ENCODE measurements around the gene SZT2. TPM values are rescaled to one million over a fixed set of nuclear protein-coding genes. Genes with fewer than 3 reads are reported as not detected.
"Not testable (repeated sequence)": the region's sequence is repeated elsewhere in the genome, so short reads cannot be mapped to it uniquely, and the experiment has no call there.

Gene SZT2
- total RNA-seq, 1 experiment from 2014 or later = 10.9 TPM

DNA sequence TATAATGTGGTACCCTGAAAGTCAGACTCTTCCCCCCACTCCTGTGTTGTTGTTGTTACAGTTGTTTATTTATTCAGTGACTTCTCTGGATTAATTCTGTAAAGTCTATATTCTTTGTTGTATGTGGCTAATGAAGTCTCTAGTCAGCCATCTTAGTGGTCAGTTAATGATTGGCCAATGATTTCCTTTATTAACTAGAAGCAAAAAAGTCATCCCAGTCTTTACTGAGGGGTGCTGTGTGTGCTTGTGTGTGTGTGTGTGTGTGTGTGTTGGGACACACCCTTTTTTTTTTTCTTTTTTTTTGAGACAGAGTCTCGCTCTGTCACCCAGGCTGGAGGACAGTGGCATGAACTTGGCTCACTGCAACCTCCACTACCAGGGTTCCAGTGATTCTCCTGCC is 101.4 kb downstream of the SZT2 start:
- DNase-seq (ENCODE audit: low read depth) = no peak

DNA sequence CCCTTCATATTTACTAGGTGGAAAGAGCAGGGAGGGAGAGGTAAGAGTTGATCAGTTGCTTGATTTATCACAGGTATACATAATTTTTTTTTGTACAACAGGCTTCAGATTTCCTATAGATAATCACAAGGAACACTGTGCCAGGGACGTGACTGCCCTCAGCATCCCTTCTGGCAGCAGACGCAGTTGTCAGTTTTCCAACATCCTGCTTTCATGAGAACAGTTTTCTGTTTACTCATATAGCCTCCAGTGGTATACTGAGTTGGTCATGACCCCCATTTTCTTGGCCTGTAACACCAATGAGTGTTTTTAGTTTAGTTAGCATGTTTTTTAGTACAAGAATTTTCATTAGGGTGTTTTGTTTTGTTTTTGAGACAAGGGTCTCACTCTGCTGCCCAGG is 103.1 kb downstream of the SZT2 start:
- DNase-seq (ENCODE audit: low read depth) = peak; percentile 89

DNA sequence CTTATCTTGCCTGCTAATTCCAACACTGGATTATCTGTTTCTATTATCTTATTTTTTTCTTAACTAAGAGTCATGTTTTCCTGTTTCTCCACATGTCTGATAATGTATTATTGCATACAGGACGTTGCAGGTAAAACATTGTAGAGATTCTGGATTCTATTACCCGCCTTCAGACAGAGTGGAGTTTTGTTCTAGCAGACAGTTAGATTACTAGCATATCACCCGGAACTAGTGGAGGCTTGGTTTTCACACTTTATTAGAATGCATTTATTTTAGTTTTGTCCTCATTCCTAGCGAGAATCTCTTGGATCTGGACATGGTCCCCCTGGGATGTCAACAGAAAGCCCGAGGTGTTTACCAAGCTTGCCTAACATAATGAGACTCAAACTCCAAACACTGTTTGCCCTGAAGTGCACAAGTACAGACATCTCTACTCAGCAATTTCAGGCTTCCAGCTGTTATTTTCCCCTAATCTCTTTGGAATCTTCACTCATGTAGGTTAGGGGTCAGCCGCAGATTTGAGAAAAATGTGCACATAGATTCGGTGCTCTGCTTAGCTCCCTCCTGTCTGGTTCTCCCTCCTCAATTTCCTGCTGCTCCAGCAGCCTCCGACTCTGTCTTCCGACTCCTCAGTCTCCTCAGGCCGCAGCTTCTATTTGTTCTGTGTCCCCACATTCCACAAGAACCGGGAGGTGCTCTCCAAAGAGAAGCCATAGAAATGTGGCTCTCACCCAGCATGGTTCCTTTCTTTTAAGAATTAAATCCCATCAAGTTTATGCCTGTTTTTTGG is 104.2 kb downstream of the SZT2 start:
- peak; percentile 66 for DNase-seq (ENCODE audit: low read depth)

DNA sequence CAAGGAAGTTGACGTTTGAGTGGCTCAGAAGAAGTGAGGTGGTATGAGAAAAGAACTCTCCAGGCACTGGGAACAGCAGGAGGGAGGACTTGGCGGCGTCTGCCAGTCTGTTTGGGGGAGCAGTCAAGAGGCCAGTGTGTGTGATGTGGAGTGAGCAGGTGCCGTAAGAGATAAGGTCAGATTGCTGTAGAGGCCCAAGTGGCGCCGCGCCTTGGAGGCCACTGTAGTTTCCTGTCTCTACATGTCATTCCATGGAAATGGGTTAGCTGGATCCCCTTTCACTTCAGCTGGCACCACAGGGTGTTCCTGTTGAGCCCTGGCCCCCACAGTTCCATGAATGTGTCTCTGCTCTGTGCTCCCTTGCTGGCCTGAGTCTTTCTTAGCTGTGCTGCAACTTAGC is 105.5 kb downstream of the SZT2 start:
- DNase-seq (ENCODE audit: low read depth) = no peak

DNA sequence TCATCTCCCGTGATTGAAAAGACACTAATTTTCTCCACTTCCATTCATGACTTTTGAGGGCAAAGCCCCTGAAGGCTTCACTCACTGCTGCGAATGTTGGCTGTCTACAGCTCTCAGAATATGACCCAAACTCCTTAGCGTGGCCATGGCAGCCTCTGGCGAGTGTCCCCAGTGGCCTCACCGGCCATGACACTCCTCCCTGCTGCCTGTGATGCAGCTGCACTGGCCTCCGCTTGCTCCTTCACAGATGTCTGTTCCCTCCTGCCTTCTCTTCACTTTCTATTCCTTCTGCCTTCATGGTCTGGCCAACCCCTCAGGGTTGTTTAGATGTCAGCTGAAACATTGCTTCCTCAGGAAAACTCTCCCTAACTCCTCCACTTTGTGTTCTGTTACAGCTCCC is 110.2 kb downstream of the SZT2 start:
- DNase-seq (ENCODE audit: low read depth) = peak; percentile 35

DNA sequence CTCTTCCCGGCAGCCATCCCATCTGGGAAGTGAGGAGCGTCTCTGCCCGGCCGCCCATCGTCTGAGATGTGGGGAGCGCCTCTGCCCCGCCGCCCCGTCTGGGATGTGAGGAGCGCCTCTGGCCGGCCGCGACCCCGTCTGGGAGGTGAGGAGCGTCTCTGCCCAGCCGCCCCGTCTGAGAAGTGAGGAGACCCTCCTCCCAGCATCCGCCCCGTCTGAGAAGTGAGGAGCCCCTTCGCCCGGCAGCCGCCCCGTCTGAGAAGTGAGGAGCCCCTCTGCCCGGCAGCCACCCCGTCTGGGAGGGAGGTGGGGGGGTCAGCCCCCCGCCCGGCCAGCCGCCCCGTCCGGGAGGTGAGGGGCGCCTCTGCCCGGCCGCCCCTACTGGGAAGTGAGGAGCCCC is 112.1 kb downstream of the SZT2 start:
- not testable (repeated sequence) for DNase-seq (ENCODE audit: low read depth)

DNA sequence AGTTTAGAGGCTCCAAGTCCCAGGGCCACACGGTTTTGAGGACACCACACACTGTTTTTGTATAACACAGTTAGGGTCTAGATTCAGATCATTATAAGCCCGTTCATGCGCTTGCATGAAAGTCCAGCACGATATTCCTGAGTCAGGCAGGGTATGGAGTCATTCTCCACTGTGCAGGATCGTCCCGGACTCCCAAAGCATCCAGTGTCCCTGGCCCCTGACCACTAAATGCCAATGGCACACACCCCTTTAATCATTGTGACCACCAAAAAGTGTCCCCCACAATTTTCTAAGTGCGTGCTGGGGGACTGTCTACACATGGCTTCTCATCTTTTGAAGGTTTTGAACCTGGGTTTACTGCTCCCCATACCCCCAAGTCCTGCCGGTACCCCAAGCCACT is 113.8 kb downstream of the SZT2 start:
- DNase-seq (ENCODE audit: low read depth) = no peak

Other genes with a start within 250 kb of the SZT2 start
- gene EBNA1BP2, start 217.6 kb upstream of the SZT2 start, total RNA-seq (2014; rRNA removed; shearing (Covaris generic)) = 175 and 197 TPM in 2 replicates
- gene CFAP57, start 217.6 kb upstream of the SZT2 start, total RNA-seq (2014; rRNA removed; shearing (Covaris generic)) = 0.10 and 0.48 TPM in 2 replicates
- not detected in 2 replicates for gene TMEM125, start 119.9 kb upstream of the SZT2 start, total RNA-seq (2014; rRNA removed; shearing (Covaris generic))
- not detected in 2 replicates for gene C1orf210, start 104.3 kb upstream of the SZT2 start, total RNA-seq (2014; rRNA removed; shearing (Covaris generic))
- gene TIE1, start 88.9 kb upstream of the SZT2 start, total RNA-seq (2014; rRNA removed; shearing (Covaris generic)) = 0.68 and 0.84 TPM in 2 replicates
- gene MPL, start 52.1 kb upstream of the SZT2 start, total RNA-seq (2014; rRNA removed; shearing (Covaris generic)) = not detected in 2 replicates
- gene CDC20, start 30.9 kb upstream of the SZT2 start, total RNA-seq (2014; rRNA removed; shearing (Covaris generic)) = 410 and 459 TPM in 2 replicates
- gene ELOVL1, start 21.9 kb upstream of the SZT2 start, total RNA-seq (2014; rRNA removed; shearing (Covaris generic)) = 105 and 147 TPM in 2 replicates
- 79.4 and 81.3 TPM in 2 replicates for gene MED8, start 99 bp upstream of the SZT2 start, total RNA-seq (2014; rRNA removed; shearing (Covaris generic))
- gene HYI, start 64.0 kb downstream of the SZT2 start, total RNA-seq (2014; rRNA removed; shearing (Covaris generic)) = 115 and 132 TPM in 2 replicates
- 34.5 and 39.7 TPM in 2 replicates for gene PTPRF, start 141.0 kb downstream of the SZT2 start, total RNA-seq (2014; rRNA removed; shearing (Covaris generic))

Measured in RPMI7951 (cell line).